ENCODE data around the gene CCNI.

DNA sequence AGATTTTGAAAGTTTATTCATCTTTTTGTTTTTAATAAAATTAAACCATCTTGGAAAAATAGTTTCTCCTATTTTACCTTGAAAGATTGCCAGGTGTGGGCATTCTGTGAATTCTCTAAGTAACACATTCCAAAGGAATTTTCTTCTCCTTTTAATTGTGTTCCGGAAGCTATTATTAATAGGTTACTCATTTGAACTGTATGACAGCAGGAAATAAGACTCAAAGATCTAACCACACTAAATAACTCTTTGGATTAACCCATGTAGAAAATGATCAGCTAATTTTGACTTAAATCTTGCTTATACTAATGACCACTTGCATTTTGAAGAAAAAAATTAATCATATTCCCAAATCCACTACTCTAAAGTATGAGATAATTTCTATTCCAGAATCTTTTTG lies 17.6 kb upstream of the CCNI start:
- no peak for TF ChIP-seq ARNT (IDR thresholded peaks at IDR 0.05)
- TF ChIP-seq HMG20A (CRISPR knock-in tag; IDR thresholded peaks at IDR 0.05; ENCODE audit: borderline replicate concordance): no peak
- TF ChIP-seq, protein P1, sequence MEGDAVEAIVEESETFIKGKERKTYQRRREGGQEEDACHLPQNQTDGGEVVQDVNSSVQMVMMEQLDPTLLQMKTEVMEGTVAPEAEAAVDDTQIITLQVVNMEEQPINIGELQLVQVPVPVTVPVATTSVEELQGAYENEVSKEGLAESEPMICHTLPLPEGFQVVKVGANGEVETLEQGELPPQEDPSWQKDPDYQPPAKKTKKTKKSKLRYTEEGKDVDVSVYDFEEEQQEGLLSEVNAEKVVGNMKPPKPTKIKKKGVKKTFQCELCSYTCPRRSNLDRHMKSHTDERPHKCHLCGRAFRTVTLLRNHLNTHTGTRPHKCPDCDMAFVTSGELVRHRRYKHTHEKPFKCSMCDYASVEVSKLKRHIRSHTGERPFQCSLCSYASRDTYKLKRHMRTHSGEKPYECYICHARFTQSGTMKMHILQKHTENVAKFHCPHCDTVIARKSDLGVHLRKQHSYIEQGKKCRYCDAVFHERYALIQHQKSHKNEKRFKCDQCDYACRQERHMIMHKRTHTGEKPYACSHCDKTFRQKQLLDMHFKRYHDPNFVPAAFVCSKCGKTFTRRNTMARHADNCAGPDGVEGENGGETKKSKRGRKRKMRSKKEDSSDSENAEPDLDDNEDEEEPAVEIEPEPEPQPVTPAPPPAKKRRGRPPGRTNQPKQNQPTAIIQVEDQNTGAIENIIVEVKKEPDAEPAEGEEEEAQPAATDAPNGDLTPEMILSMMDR (CRISPR knock-in tag; IDR thresholded peaks at IDR 0.05): no peak
- TF ChIP-seq, protein P2, sequence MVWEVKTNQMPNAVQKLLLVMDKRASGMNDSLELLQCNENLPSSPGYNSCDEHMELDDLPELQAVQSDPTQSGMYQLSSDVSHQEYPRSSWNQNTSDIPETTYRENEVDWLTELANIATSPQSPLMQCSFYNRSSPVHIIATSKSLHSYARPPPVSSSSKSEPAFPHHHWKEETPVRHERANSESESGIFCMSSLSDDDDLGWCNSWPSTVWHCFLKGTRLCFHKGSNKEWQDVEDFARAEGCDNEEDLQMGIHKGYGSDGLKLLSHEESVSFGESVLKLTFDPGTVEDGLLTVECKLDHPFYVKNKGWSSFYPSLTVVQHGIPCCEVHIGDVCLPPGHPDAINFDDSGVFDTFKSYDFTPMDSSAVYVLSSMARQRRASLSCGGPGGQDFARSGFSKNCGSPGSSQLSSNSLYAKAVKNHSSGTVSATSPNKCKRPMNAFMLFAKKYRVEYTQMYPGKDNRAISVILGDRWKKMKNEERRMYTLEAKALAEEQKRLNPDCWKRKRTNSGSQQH (CRISPR knock-in tag; IDR thresholded peaks at IDR 0.05; ENCODE audit: low read depth): no peak
- TF ChIP-seq ZNF629 (CRISPR knock-in tag; conservative IDR thresholded peaks at IDR 0.05): no peak
- TF ChIP-seq RNF2 (conservative IDR thresholded peaks at IDR 0.05; ENCODE audit: low read depth): no peak
- no peak for TF ChIP-seq ZNF510 (CRISPR knock-in tag; IDR thresholded peaks at IDR 0.05; ENCODE audit: low read depth)
- no peak for TF ChIP-seq HIVEP1 (CRISPR knock-in tag; IDR thresholded peaks at IDR 0.05)
- TF ChIP-seq ZNF572 (CRISPR knock-in tag; IDR thresholded peaks at IDR 0.05): no peak
- TF ChIP-seq CREB1 (IDR thresholded peaks at IDR 0.05): no peak
- TF ChIP-seq CREB1 (CRISPR knock-in tag; IDR thresholded peaks at IDR 0.05): no peak
- TF ChIP-seq EZH2 (conservative IDR thresholded peaks at IDR 0.05; ENCODE audit: low read depth, low read length): no peak
- no peak for TF ChIP-seq KDM5A (IDR thresholded peaks at IDR 0.05; ENCODE audit: borderline replicate concordance, low read length)
- no peak for TF ChIP-seq ZNF549 (CRISPR knock-in tag; IDR thresholded peaks at IDR 0.05)
